GM19467 (cell line): ENCODE results near the gene STMN3.

Experiments used
- ATAC-seq: cut with Tn5 transposase; IDR thresholded peaks from one replicate; pipeline ENCODE4 v1.9.1; 2021; ENCODE audit warnings: mild to moderate bottlenecking, moderate library complexity; ENCODE audit not compliant: unreplicated experiment

STMN3 gene

GRCh38 chr20:63653041-63653973 lies at the start of gene STMN3:
TSS of gene STMN3 (minus strand) at chr20:63653424. CDS start at chr20:63653345, 79 bp downstream.
- ATAC-seq = no peak

GRCh38 chr20:63702036-63702665 lies 48.9 kb upstream of the STMN3 start:
- ATAC-seq = no peak

GRCh38 chr20:63701329-63702035 lies 48.3 kb upstream of the STMN3 start:
- no peak for ATAC-seq

- ATAC-seq = no peak
Measured at GRCh38 chr20:63701051-63701328, 47.8 kb upstream of the STMN3 start.

GRCh38 chr20:63700199-63701050 lies 47.2 kb upstream of the STMN3 start:
- ATAC-seq = no peak

- ATAC-seq = no peak
Measured at GRCh38 chr20:63699466-63700198, 46.4 kb upstream of the STMN3 start.

GRCh38 chr20:63698739-63699465 lies 45.7 kb upstream of the STMN3 start:
- ATAC-seq = no peak

- no peak for ATAC-seq
Measured at GRCh38 chr20:63697868-63698545, 44.8 kb upstream of the STMN3 start.

GRCh38 chr20:63697357-63697867 lies 44.2 kb upstream of the STMN3 start:
- no peak for ATAC-seq

- ATAC-seq = no peak
Measured at GRCh38 chr20:63696628-63697356, 43.6 kb upstream of the STMN3 start, which contains the start of gene TNFRSF6B. TSS of gene TNFRSF6B (plus strand) at chr20:63696652. CDS start at chr20:63696768, 116 bp downstream.

- no peak for ATAC-seq
Measured at GRCh38 chr20:63696306-63696627, 43.0 kb upstream of the STMN3 start.

- ATAC-seq = no peak
Measured at GRCh38 chr20:63695424-63696305, 42.4 kb upstream of the STMN3 start.

GRCh38 chr20:63694584-63695423 lies 41.6 kb upstream of the STMN3 start:
- ATAC-seq = no peak

- no peak for ATAC-seq
Measured at GRCh38 chr20:63693733-63694583, 40.7 kb upstream of the STMN3 start.

GRCh38 chr20:63693083-63693732 lies 40.0 kb upstream of the STMN3 start:
- no peak for ATAC-seq
